GM18951 (cell line): ENCODE results near the gene ZNF281.
"Not testable (repeated sequence)": the region's sequence is repeated elsewhere in the genome, so short reads cannot be mapped to it uniquely, and the experiment has no call there.

Source experiments
- POLR2A ChIP-seq: IDR thresholded peaks from 4 replicates; pipeline ENCODE4 v1.6.1; 2011; ENCODE audit warnings: mild to moderate bottlenecking; ENCODE audit not compliant: insufficient read length, insufficient read depth; ENCODE audit errors: extremely low read depth
- in situ Hi-C: fragments of 300-500 bp; cut with MboI; formaldehyde crosslinking; loops from one replicate; pipeline ENCODE4 v1.12.0; 2022; ENCODE audit warnings: low sequenced_read_pairs, mixed read lengths, inconsistent platforms; ENCODE audit not compliant: unreplicated experiment

The ZNF281 gene

GRCh38 chr1:200442023-200442422 lies 32.2 kb upstream of the ZNF281 start:
- in situ Hi-C loops, result no loop called here
- no peak for TF ChIP-seq POLR2A

GRCh38 chr1:200438911-200439310 lies 29.1 kb upstream of the ZNF281 start:
- in situ Hi-C loops, result no loop called here

GRCh38 chr1:200438413-200438812 lies 28.6 kb upstream of the ZNF281 start:
- in situ Hi-C loops, result not testable (repeated sequence)

More at GRCh38 chr1:200438911-200439310, 29.1 kb upstream of the ZNF281 start:
- no peak for TF ChIP-seq POLR2A

- TF ChIP-seq POLR2A, result no peak
- in situ Hi-C loops, result no loop called here
Measured at GRCh38 chr1:200437556-200438203, 27.8 kb upstream of the ZNF281 start.

- no peak for TF ChIP-seq POLR2A
- in situ Hi-C loops, result no loop called here
Measured at GRCh38 chr1:200437088-200437487, 27.3 kb upstream of the ZNF281 start.

- TF ChIP-seq POLR2A, result no peak
- in situ Hi-C loops, result no loop called here
Measured at GRCh38 chr1:200436436-200436835, 26.6 kb upstream of the ZNF281 start.

GRCh38 chr1:200435200-200435780 lies 25.5 kb upstream of the ZNF281 start:
- in situ Hi-C loops, result no loop called here
- no peak for TF ChIP-seq POLR2A

- in situ Hi-C loops, result no loop called here
- TF ChIP-seq POLR2A, result no peak
Measured at GRCh38 chr1:200433586-200433985, 23.8 kb upstream of the ZNF281 start.

GRCh38 chr1:200432586-200432985 lies 22.8 kb upstream of the ZNF281 start:
- in situ Hi-C loops, result no loop called here
- TF ChIP-seq POLR2A, result no peak

GRCh38 chr1:200429221-200429751 lies 19.4 kb upstream of the ZNF281 start:
- TF ChIP-seq POLR2A, result no peak

GRCh38 chr1:200428482-200429205 lies 18.8 kb upstream of the ZNF281 start:
- in situ Hi-C loops, result no loop called here

More at GRCh38 chr1:200429221-200429751, 19.4 kb upstream of the ZNF281 start:
- in situ Hi-C loops, result no loop called here

GRCh38 chr1:200427744-200428143 lies 17.9 kb upstream of the ZNF281 start:
- in situ Hi-C loops, result no loop called here
- no peak for TF ChIP-seq POLR2A

More at GRCh38 chr1:200428482-200429205, 18.8 kb upstream of the ZNF281 start:
- no peak for TF ChIP-seq POLR2A

- in situ Hi-C loops, result no loop called here
- TF ChIP-seq POLR2A, result no peak
Measured at GRCh38 chr1:200426196-200426595, 16.4 kb upstream of the ZNF281 start.
